Stimulated activated CD4-positive, alpha-beta T cell treated with anti-CD3 and anti-CD28 coated beads, TNF-alpha, amount 100 ng/mL, for 1 hour (primary cell): ENCODE measurements around the gene CD79A.

Source experiments
- DNase-seq, 3 donors: peaks; one replicate each; pipeline ENCODE4 v3.0.0-alpha.2; 2020; ENCODE audit warnings: low read depth in 3 of 3, low spot score in 1 of 3

CD79A gene

DNA sequence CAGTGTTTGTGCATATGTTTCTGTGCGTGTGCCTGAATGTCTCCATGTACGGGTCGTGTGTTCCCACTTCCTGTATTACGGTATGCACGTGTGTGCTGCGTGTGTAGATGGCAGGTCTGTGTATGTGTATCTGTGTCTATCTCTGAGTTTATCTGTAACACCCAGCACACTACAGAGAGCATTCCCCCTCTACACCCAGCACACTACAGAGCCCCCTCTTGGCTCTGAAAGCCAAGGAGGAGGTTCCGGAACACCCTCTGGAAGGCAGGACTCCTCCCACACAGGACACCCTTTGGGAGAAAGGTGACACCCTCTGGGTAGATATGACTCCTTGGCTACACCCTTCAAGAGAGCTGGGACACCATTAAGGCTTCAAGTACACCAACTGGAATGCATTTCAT lies 53.2 kb downstream of the CD79A start:
- DNase-seq = no peak
